ENCODE data around the gene ALOX5.

ALOX5 gene

DNA sequence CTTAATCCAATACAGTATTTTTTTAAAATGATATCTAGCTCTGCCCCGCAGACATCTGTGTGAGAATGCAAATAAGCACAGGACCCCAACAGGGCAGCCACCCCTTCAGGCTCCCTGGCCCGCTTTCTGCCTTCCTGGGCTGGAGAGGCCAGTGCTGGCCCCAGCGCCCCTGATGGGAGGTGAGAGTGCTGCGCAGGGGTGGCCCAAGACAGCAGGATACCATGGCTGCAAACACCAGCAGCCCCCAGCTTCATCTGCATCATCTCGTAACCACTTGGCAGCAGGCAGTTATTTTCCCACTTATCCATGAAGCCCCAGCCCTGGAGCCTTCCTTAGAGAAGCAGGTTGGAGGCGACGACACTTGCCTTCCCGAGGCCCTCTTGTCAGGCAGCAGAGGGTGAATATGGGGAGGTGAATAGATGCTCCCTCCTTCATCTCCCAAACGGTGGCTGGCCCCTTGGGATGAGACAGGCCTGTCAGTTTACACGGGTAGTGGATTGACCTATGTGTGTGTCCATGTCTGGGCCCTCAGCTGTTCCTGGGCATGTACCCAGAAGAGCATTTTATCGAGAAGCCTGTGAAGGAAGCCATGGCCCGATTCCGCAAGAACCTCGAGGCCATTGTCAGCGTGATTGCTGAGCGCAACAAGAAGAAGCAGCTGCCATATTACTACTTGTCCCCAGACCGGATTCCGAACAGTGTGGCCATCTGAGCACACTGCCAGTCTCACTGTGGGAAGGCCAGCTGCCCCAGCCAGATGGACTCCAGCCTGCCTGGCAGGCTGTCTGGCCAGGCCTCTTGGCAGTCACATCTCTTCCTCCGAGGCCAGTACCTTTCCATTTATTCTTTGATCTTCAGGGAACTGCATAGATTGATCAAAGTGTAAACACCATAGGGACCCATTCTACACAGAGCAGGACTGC lies 71.2 kb downstream of the ALOX5 start:
- no peaks in the 10 kb centered on the region for H3K27me3 ChIP-seq (ENCODE audit: insufficient read depth, poor library complexity, severe bottlenecking)
- no peak overlapping the region for H3K27ac ChIP-seq (replicated peaks)
- no peak for DNase-seq (ENCODE audit: low read depth in 1 of 2, low spot score in 1 of 2)
- TF ChIP-seq GABPA (IDR thresholded peaks at IDR 0.05; ENCODE audit: low read depth) (no peak), POLR2AphosphoS5 (IDR thresholded peaks at IDR 0.05; ENCODE audit: low read depth) (no peak), SPI1 (IDR thresholded peaks at IDR 0.05; ENCODE audit: borderline replicate concordance, low read depth) (no peak)
- TF ChIP-seq, protein P1, sequence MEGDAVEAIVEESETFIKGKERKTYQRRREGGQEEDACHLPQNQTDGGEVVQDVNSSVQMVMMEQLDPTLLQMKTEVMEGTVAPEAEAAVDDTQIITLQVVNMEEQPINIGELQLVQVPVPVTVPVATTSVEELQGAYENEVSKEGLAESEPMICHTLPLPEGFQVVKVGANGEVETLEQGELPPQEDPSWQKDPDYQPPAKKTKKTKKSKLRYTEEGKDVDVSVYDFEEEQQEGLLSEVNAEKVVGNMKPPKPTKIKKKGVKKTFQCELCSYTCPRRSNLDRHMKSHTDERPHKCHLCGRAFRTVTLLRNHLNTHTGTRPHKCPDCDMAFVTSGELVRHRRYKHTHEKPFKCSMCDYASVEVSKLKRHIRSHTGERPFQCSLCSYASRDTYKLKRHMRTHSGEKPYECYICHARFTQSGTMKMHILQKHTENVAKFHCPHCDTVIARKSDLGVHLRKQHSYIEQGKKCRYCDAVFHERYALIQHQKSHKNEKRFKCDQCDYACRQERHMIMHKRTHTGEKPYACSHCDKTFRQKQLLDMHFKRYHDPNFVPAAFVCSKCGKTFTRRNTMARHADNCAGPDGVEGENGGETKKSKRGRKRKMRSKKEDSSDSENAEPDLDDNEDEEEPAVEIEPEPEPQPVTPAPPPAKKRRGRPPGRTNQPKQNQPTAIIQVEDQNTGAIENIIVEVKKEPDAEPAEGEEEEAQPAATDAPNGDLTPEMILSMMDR (IDR thresholded peaks at IDR 0.05; ENCODE audit: insufficient read depth, low read length): no peak
- TF ChIP-seq, protein P2, sequence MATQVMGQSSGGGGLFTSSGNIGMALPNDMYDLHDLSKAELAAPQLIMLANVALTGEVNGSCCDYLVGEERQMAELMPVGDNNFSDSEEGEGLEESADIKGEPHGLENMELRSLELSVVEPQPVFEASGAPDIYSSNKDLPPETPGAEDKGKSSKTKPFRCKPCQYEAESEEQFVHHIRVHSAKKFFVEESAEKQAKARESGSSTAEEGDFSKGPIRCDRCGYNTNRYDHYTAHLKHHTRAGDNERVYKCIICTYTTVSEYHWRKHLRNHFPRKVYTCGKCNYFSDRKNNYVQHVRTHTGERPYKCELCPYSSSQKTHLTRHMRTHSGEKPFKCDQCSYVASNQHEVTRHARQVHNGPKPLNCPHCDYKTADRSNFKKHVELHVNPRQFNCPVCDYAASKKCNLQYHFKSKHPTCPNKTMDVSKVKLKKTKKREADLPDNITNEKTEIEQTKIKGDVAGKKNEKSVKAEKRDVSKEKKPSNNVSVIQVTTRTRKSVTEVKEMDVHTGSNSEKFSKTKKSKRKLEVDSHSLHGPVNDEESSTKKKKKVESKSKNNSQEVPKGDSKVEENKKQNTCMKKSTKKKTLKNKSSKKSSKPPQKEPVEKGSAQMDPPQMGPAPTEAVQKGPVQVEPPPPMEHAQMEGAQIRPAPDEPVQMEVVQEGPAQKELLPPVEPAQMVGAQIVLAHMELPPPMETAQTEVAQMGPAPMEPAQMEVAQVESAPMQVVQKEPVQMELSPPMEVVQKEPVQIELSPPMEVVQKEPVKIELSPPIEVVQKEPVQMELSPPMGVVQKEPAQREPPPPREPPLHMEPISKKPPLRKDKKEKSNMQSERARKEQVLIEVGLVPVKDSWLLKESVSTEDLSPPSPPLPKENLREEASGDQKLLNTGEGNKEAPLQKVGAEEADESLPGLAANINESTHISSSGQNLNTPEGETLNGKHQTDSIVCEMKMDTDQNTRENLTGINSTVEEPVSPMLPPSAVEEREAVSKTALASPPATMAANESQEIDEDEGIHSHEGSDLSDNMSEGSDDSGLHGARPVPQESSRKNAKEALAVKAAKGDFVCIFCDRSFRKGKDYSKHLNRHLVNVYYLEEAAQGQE (IDR thresholded peaks at IDR 0.05; ENCODE audit: insufficient replicate concordance, low read depth): no peak
- no peak overlapping the region for H3K4me3 ChIP-seq (replicated peaks; ENCODE audit: insufficient read depth, low read length)

- Histone ChIP-seq H3K4me3 (replicated peaks; ENCODE audit: insufficient read depth, low read length) (no peak overlapping the region), H3K27me3 (ENCODE audit: insufficient read depth, poor library complexity, severe bottlenecking) (no peaks in the 10 kb centered on the region), H3K27ac (replicated peaks) (no peak overlapping the region)
- no peak for DNase-seq (ENCODE audit: low read depth in 1 of 2, low spot score in 1 of 2)
- TF ChIP-seq POLR2AphosphoS5 (IDR thresholded peaks at IDR 0.05; ENCODE audit: low read depth): no peak
- TF ChIP-seq, protein P2 (IDR thresholded peaks at IDR 0.05; ENCODE audit: insufficient replicate concordance, low read depth): no peak
- TF ChIP-seq GABPA (IDR thresholded peaks at IDR 0.05; ENCODE audit: low read depth): no peak
- TF ChIP-seq, protein P1 (IDR thresholded peaks at IDR 0.05; ENCODE audit: insufficient read depth, low read length): no peak
- no peak for TF ChIP-seq SPI1 (IDR thresholded peaks at IDR 0.05; ENCODE audit: borderline replicate concordance, low read depth)
Observed at GRCh38 chr10:45446858-45447257, 72.8 kb downstream of the ALOX5 start.

DNA sequence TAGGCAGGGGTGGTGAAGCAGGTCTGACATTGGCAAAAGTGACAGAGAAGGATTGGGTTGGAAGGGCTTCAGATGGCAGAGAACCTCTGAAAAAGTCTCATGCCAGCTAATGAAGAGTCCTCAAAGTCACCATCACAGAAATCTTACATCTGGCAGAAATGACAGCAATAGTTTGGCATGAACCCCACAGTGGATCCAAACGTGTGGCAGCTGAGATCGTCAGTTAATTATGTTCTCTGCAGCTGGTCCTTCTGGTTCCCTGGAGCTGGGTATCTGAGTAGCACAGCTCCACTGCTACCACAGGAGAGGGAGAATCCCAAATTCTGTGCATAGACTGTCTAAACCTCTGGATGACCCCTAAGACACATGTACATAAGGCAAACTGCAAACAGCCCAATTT lies 73.4 kb downstream of the ALOX5 start:
- Histone ChIP-seq H3K27me3 (ENCODE audit: insufficient read depth, poor library complexity, severe bottlenecking) (no peaks in the 10 kb centered on the region), H3K4me3 (replicated peaks; ENCODE audit: insufficient read depth, low read length) (no peak overlapping the region), H3K27ac (replicated peaks) (no peak overlapping the region)
- DNase-seq (ENCODE audit: low read depth in 1 of 2, low spot score in 1 of 2): no peak
- TF ChIP-seq, protein P1 (IDR thresholded peaks at IDR 0.05; ENCODE audit: insufficient read depth, low read length): no peak
- TF ChIP-seq, protein P2 (IDR thresholded peaks at IDR 0.05; ENCODE audit: insufficient replicate concordance, low read depth): no peak
- TF ChIP-seq GABPA (IDR thresholded peaks at IDR 0.05; ENCODE audit: low read depth) (no peak), SPI1 (IDR thresholded peaks at IDR 0.05; ENCODE audit: borderline replicate concordance, low read depth) (no peak), POLR2AphosphoS5 (IDR thresholded peaks at IDR 0.05; ENCODE audit: low read depth) (no peak)
